A549 (cell line): ENCODE results near the gene CDYL2.

Experiments
- CHD2 ChIP-seq: fragments of 150-350 bp; IDR thresholded peaks from 2 replicates; pipeline ENCODE4 v1.6.1; 2014; ENCODE audit warnings: low read length; ENCODE audit not compliant: partially characterized antibody
- EP300 ChIP-seq, 2 experiments: fragments of >200 bp; sonication (Bioruptor Twin); formaldehyde crosslinking; IDR thresholded peaks; 2 replicates in 1 of 2; 3 replicates in 1 of 2; pipeline ENCODE4 v1.6.1; 2016 to 2017
- HOXA7 ChIP-seq: fragments of 250-450 bp; sonication (Bioruptor Pico); IDR thresholded peaks from 2 replicates; pipeline ENCODE4 v1.5.0; 2020; ENCODE audit warnings: mild to moderate bottlenecking, moderate library complexity
- JUNB ChIP-seq: fragments of >200 bp; sonication (Bioruptor Twin); formaldehyde crosslinking; IDR thresholded peaks from 2 replicates; pipeline ENCODE4 v1.6.1; 2016
- MAZ ChIP-seq: fragments of 150-350 bp; IDR thresholded peaks from 2 replicates; pipeline ENCODE4 v1.6.1; 2014; ENCODE audit warnings: antibody characterized with exemption, low read depth, low read length, borderline replicate concordance
- MYC ChIP-seq: IDR thresholded peaks from 2 replicates; pipeline ENCODE4 v1.6.1; 2012; ENCODE audit warnings: mild to moderate bottlenecking, inconsistent platforms, low read length, improper control_type of control experiment, borderline replicate concordance
- POLR2A ChIP-seq: IDR thresholded peaks from 2 replicates; pipeline ENCODE4 v1.6.1; 2012; ENCODE audit warnings: mild to moderate bottlenecking, low read length
- RAD21 ChIP-seq, 2 experiments: fragments of >200 bp in 1 of 2; sonication (Bioruptor Twin) in 1 of 2; formaldehyde crosslinking in 1 of 2; IDR thresholded peaks in 1 of 2; conservative IDR thresholded peaks in 1 of 2; 2 replicates in 1 of 2; 3 replicates in 1 of 2; pipeline ENCODE4 v1.6.1; 2012 to 2018; ENCODE audit warnings: inconsistent platforms in 1 of 2
- RCOR1 ChIP-seq: fragments of 150-350 bp; IDR thresholded peaks from 2 replicates; pipeline ENCODE4 v1.6.1; 2014; ENCODE audit warnings: antibody characterized with exemption, low read length, low read depth
- ZFP36 ChIP-seq: fragments of 450-650 bp; IDR thresholded peaks from 2 replicates; pipeline ENCODE4 v1.6.1; 2014; ENCODE audit warnings: borderline replicate concordance; ENCODE audit not compliant: partially characterized antibody
- TF ChIP-seq, protein P1 (sequence below): fragments of >200 bp; sonication (Bioruptor Twin); formaldehyde crosslinking; IDR thresholded peaks from 3 replicates; pipeline ENCODE4 v1.5.1; 2016
- TF ChIP-seq, protein P2 (sequence below): IDR thresholded peaks from 2 replicates; pipeline ENCODE4 v1.6.1; 2012; ENCODE audit warnings: low read depth, borderline replicate concordance

DNA sequence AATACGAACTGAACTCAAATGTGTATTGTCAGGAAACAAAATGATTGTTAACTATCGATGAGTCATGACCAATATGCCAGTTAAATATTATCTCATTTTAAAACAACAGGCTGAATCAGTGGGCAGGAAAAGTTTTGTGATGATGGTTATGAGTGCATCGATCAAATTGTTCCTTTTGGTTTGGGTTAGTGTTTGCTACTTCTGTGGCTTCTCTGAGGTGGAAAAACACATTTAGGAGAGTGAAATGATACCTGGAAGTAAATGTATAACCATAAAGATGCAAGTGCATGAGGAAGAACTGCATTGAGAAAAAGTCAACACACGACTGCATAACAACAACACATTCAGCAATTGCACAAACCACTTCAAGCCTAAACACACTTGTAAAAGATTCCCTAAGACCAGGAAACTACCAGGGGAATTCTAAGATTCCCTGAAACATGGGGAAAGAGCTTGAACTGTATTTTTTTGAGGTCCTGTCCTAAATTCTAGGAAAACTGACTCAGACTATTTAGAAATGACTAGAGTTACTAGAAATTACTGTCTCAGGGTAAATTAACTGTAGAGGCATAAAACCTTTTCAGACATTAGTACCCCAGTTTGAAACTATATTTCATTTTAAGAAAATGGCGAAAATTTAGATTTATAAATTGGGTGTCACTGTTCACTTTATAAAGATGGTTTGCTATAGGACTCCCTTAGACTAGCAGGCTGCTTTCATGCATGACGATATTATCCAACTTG lies 44.8 kb downstream of the CDYL2 start:
- TF ChIP-seq EP300 (IDR thresholded peaks at IDR 0.05) (no peak), MYC (no peak), POLR2A (no peak), RCOR1 (no peak), MAZ (no peak), JUNB (no peak), CHD2 (no peak), RAD21 (conservative IDR thresholded peaks at IDR 0.05 in 1 of 2, IDR thresholded peaks at IDR 0.05 in 1 of 2) (no peak), HOXA7 (CRISPR knock-in tag) (no peak), ZFP36 (no peak)
- TF ChIP-seq, protein P1, sequence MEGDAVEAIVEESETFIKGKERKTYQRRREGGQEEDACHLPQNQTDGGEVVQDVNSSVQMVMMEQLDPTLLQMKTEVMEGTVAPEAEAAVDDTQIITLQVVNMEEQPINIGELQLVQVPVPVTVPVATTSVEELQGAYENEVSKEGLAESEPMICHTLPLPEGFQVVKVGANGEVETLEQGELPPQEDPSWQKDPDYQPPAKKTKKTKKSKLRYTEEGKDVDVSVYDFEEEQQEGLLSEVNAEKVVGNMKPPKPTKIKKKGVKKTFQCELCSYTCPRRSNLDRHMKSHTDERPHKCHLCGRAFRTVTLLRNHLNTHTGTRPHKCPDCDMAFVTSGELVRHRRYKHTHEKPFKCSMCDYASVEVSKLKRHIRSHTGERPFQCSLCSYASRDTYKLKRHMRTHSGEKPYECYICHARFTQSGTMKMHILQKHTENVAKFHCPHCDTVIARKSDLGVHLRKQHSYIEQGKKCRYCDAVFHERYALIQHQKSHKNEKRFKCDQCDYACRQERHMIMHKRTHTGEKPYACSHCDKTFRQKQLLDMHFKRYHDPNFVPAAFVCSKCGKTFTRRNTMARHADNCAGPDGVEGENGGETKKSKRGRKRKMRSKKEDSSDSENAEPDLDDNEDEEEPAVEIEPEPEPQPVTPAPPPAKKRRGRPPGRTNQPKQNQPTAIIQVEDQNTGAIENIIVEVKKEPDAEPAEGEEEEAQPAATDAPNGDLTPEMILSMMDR: no peak
- TF ChIP-seq, protein P2, sequence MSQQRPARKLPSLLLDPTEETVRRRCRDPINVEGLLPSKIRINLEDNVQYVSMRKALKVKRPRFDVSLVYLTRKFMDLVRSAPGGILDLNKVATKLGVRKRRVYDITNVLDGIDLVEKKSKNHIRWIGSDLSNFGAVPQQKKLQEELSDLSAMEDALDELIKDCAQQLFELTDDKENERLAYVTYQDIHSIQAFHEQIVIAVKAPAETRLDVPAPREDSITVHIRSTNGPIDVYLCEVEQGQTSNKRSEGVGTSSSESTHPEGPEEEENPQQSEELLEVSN: no peak
